Activated CD8-positive, alpha-beta memory T cell treated with anti-CD3 and anti-CD28 coated beads, Interleukin-2, amount 50 U/mL, for 1 hour (primary cell): ENCODE measurements around the gene ZNF91.
"Not testable (repeated sequence)": the region's sequence is repeated elsewhere in the genome, so short reads cannot be mapped to it uniquely, and the experiment has no call there.

Experiments used
- DNase-seq: peaks from one replicate; pipeline ENCODE4 v3.0.0-alpha.2; 2020; ENCODE audit errors: extremely low read depth

ZNF91 gene

GRCh38 chr19:23395041-23395721 lies at the start of gene ZNF91:
ZNF91 (minus strand) TSS chr19:23395471; CDS start chr19:23395354, 117 bp downstream.
- DNase-seq = peak; percentile 84

DNA sequence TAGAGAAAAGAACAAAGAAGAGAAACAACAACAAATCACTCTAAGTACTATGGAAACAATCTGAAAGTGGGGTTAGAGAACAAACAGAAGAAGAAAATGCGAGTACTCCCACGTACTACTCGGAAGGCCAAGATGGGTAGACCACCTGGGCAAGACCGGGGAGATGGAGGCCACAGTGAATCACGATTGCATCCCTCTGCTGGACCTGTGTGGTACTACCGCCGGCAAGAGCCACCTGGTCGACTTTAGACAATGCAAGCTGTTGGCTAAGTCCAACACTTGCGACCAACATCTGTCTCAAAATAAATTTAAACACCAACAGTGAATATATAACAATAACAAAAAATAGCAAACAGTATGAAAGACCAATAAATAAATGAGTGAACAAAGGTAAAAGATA lies 45.5 kb upstream of the ZNF91 start:
- no peak for DNase-seq

GRCh38 chr19:23440207-23440606 lies 44.9 kb upstream of the ZNF91 start:
- no peak for DNase-seq

DNA sequence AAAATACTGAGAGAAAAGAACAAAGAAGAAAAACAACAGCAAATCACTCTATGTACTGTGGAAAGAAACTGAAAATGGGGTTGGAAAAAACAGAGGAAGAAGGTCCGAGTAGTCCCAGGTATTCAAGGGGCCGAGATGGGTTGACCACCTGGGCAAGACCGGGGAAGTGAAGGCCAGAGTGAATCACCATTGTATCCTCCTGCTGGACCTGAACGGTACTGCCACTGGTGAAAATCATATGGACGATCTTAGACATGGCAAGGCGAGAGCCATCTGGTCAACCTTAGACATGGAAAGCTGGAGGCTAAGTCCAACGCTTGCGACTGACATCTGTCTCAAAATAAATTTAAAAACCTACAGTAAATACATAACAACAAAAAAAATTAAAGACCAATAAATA lies 44.4 kb upstream of the ZNF91 start:
- DNase-seq = no peak

DNA sequence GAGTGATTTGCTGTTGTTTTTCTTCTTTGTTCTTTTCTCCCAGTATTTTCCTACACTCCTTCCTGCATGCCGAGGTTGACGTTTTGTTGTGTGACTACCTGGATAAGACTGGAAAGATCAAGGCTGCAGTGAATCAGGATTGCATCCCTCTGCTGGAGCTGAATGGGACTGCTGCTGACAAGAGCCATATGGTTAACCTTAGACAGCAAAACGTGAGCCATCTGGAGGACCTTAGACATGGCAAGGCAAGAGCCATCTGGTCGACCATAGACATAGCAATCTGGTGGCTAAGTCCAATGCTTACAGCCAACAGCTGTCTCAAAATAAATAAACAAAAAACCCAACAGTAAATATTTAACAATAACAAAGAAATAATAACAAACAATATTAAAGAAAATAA lies 42.6 kb upstream of the ZNF91 start:
- DNase-seq = no peak

GRCh38 chr19:23436944-23437343 lies 41.7 kb upstream of the ZNF91 start:
- DNase-seq = no peak

- no peak for DNase-seq
These were observed 41.0 kb upstream of the ZNF91 start for GRCh38 chr19:23436318-23436717.

GRCh38 chr19:23420824-23421223 lies 25.6 kb upstream of the ZNF91 start:
- no peak for DNase-seq

GRCh38 chr19:23419261-23419660 lies 24.0 kb upstream of the ZNF91 start:
- DNase-seq = not testable (repeated sequence)

- no peak for DNase-seq
These were observed 20.4 kb upstream of the ZNF91 start for GRCh38 chr19:23415561-23416191.

DNA sequence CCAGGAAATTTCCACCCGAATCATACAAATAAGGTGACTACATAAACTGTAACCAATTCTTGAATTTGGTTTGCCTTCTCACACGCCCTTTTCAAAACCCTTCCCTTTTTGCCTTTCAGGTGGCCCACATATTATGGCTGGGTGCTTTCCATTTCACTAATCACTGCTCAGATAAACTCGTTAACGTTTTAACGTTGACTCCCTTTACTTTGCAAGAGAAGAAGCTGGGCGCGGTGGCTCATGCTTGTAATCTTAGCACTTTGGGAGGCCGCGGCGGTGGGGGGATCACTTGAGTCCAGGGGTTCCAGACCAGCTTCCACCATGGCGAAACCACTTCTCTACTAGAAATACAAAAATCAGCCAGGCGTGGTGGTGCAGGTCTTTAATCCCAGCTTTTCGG lies 19.8 kb upstream of the ZNF91 start:
- no peak for DNase-seq

- no peak for DNase-seq
These were observed 14.9 kb upstream of the ZNF91 start for GRCh38 chr19:23410155-23410554.

DNA sequence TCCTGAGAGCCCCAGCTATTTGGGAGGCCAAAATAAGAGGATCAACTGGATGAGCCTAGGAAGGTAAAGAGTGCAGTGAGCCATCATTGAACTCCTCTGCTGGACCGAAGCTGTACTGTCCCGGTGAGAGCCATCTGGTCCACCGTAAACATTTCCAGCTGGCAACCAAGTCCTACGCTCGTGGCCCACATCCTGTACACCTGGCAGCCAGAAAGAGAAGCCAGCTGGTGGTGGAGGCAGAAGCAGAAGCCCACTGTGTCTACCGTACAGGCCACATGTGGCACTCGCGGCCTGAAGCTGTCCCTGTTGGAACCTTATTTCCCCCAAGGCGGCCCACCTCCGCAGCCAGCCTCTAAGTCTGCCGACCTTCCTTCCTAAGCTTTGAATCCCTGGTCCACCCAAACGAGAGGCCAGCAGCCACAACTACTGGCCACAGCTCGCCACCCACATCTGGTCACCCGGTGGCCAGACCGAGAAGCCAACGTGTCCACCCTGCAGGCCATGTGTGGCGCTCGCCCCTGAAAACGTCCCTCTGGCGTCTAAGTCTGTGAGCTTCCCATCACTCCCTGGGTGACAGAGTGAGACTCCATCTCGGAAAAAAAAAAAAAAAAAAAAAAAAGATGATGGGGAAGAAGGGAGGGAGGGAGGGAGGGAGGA lies 14.2 kb upstream of the ZNF91 start:
- DNase-seq = no peak

GRCh38 chr19:23407616-23408133 lies 12.4 kb upstream of the ZNF91 start:
- DNase-seq = no peak

- no peak for DNase-seq
These were observed 11.4 kb upstream of the ZNF91 start for GRCh38 chr19:23406721-23407120.

- no peak for DNase-seq
These were observed 10.8 kb upstream of the ZNF91 start for GRCh38 chr19:23406091-23406490.

- no peak for DNase-seq
These were observed 9.4 kb upstream of the ZNF91 start for GRCh38 chr19:23404676-23405075.

DNA sequence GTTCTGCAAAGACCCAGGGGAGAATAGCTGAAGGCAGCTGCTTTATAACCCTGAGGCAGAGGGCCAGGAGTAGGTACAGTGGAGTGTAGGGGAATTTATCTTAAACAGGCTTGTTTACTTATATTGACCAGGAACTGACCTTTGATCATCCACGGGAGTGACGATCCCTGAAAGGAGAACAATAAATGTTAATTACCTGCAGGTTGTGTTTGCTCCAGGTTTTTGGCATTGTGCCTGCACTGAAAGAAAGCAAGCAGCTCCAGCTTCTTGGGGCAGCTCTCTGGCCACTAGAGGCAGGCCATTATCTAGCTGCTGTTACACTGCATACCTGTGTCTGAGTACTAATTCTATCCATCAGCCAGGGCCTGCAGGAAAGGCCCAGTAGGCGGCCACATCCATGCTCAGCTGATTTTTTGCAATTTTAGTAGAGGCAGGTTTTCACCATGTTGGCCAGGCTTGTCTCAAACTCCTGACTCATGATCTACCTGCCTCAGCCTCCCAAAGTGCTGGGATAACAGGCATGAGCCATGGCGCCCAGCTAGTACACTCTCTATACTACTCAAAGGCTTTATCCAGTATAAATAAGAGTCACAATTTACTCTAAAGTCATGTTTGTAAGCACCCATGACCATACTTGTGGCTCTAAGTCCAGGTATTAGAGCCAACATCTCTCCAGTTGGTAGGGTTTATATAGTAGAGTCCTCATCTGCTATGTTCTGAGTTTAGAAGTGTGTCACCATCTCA lies 8.5 kb upstream of the ZNF91 start:
- DNase-seq = no peak

- no peak for DNase-seq
These were observed 7.8 kb upstream of the ZNF91 start for GRCh38 chr19:23403052-23403451.

GRCh38 chr19:23402388-23402787 lies 7.1 kb upstream of the ZNF91 start:
- DNase-seq = no peak

DNA sequence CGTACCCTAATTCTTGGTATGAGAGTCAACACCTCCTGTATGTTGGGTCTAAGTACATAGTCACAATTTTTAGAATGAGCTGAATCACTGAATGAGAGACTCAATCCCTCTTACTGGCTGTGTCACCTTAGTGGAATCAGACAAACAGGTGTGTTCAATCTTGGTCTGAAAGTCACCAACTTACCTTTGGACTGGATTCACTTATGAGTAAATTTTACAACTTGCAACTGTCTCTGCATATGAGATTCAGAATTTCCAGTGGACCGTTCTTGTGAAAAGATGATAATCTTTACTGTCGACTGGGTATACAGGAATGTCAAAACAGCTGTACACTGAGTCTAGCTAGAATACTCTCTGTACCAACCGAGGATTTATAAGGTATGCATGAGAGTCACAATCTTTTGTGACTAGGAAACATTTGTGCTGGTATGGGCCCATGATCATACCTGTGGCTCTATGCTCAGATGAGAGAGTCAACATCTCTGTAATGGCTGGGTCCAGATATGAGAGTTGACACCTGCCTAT lies 5.9 kb upstream of the ZNF91 start:
- DNase-seq = no peak

DNA sequence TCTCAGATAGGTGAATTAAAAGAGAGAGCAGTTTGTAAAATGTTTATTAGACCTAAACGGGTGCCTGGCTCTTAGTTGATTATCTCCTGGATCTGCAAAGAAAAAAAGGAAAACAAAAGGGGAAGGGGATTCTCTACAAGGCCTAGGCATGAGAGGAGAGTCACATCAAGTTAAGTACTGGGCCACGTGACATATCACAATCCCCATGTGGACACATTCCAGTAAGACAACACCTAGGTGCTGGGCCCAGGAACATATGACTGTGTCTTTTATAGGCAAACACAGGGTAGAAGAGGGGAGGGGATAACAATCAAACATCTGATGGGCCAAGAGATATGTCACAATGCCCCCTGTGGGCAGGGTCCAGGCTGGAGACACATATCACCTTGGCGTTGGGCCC lies 4.2 kb upstream of the ZNF91 start:
- DNase-seq = no peak
